AG08396 (cell line): ENCODE measurements around the gene AKR1B1.
"Not testable (repeated sequence)": the region's sequence is repeated elsewhere in the genome, so short reads cannot be mapped to it uniquely, and the experiment has no call there.

ENCODE experiments used
- DNase-seq: peaks from one replicate; pipeline ENCODE4 v3.0.0; 2012; ENCODE audit warnings: low spot score, mixed read lengths

AKR1B1 gene

GRCh38 chr7:134458806-134459698, at the start of gene AKR1B1:
Gene AKR1B1 (minus strand): TSS chr7:134459100. CDS start chr7:134459062, 38 bp downstream.
- DNase-seq: peak; percentile 97

- no peak for DNase-seq
Observed at GRCh38 chr7:134505856-134506255, 47.0 kb upstream of the AKR1B1 start.

DNA sequence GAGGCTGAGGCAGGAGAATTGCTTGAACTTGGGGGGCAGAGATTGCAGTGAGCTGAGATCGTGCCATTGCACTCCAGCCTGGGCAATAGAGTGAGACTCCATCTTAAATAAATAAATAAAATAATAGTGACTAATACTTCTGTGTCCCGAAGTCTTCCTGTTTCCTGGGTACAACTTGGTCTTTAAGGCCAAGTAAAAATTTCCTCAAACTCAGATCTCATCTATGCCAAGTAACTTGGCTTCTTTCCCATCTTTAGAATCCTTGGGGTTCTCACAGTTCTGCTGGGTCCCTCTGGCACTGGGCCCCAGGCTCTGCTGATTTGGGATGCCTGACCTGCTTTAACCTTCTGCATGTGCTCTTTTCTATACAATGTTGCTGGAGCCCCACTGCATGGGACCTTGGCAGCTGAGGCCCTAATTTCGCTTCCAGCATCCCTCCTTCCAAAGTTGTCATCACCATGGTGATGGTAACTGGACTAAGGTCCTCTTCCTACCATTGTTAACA, 45.8 kb upstream of the AKR1B1 start:
- DNase-seq: no peak

GRCh38 chr7:134502463-134503371, 43.8 kb upstream of the AKR1B1 start:
- DNase-seq: no peak

DNA sequence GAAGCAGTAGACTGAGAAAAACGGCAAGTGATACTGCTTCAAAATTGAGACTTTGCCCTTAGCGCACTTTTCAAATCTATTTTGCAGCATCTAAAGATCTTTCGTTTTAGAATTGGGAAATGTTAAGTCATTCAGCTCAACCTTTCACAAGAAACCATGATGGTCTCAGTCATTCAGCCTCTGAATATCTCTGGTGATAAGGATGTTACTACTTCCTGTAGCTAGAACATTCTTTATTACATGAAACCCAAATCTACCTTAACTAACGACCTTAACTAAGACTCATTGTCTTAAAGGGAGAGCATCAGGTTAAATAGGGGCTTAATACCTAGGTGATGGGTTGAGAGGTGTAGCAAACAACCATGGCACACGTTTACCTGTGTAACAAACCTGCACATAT, 42.1 kb upstream of the AKR1B1 start:
- no peak for DNase-seq

GRCh38 chr7:134500406-134500805, 41.5 kb upstream of the AKR1B1 start:
- DNase-seq: no peak

DNA sequence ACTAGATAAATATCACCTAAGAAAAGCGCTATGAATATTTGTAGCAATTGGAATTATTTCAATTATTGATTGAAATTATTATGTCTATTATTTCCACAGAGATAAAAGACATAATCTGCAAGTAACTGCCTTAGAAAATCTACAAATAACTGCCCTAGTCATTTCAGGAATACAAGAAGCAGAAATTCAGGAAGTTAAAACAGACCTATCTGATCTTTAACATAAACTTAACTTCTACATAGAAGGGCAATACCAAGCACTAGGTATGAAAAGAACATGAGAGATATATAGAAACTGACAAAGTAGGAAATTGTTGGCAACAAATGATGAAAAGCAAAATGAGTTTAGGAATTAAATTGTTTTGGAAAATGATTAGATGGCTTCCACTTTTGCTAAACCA, 36.6 kb upstream of the AKR1B1 start:
- no peak for DNase-seq

DNA sequence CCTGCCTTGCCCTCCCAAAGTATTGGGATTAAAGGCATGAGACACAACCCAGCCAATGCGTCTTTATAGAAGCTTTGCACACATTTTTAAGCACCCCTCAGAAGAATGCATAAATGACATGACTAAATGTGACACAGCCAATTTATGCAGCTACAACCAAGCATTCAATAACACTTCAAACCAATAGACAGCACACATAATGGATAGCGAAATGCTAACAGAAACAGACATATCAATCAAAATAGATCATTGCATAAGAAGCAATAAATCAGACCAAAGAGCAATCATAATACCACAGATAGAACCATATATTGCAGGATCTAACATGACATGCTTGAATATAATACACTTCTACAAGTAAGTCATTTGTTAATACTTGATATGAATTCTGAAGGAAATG, 34.2 kb upstream of the AKR1B1 start:
- no peak for DNase-seq

DNA sequence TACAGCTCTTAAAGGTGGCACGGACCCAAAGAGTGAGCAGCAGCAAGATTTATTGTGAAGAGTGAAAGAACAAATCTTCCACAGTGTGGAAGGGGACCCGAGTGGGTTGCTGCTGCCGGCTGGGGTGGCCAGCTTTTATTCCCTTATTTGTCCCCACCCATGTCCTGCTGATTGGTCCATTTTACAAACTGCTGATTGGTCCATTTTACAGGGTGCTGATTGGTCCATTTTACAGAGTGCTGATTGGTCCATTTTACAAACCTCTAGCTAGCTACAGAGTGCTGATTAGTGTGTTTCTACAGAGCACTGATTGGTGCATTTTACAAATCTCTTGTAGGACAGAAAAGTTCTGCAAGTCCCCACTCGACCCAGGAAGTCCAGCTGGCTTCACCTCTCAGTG, 28.8 kb upstream of the AKR1B1 start:
- not testable (repeated sequence) for DNase-seq

GRCh38 chr7:134485203-134485602, 26.3 kb upstream of the AKR1B1 start:
- no peak for DNase-seq

- DNase-seq: no peak
Observed at GRCh38 chr7:134483296-134483695, 24.4 kb upstream of the AKR1B1 start.

DNA sequence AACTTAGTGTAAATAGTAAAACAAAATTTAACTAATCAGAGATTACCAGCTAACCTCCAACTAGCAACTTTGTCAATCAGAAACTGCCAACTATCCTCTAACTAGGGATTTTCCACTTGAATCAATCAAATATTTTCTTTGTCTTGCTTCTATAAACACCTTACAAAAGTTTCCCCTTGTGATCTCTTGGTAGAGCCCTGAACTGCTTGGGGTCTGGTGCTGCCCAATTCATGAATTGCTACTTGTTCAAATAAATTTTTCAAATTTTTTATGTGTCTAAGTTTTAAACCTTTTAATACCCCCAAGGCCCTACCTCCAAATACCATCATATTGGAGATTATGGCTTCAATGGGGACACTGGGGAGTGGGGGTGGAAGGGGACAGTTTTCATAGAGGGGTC, 24.0 kb upstream of the AKR1B1 start:
- no peak for DNase-seq

GRCh38 chr7:134481167-134481566, 22.3 kb upstream of the AKR1B1 start:
- no peak for DNase-seq

DNA sequence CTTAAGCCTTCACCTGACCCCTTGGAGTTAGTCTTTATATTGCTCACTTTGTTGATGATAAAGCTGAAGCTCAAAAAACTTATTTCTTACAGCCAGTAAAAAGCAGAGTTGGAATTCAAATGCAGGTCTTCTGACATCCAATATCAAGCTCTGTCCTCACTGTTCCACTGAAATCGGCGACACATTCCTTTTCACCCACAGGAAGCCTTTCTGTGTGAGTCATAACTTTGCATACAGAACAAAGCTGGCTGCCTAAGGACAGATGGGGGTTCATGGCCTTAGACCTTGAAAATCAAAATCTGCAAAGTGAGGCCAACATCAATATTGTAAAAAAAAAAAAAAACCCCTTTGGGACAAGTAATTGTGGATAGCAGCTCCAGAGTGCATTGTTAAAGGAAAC, 21.8 kb upstream of the AKR1B1 start:
- DNase-seq: peak; percentile 48

GRCh38 chr7:134480202-134480601, 21.3 kb upstream of the AKR1B1 start:
- no peak for DNase-seq

GRCh38 chr7:134478707-134479106, 19.8 kb upstream of the AKR1B1 start:
- no peak for DNase-seq

DNA sequence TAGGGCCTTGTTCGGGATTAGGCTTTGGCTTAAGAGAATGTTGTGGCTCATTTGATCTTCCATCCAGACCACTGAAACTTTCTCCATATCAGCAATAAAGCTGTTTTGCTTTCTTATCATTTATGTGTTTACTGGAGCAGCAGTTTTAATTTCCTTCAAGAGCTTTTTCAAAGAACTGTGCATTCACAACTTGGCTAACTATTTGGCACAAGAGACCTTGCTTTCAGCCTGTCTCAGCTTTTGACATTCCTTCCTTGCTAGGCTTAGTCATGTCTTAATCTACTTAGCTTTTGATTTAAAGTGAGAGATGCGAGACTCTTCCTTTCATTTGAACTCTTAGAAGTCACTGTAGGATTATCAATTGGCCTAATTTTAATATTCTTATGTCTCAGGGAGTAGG, 19.1 kb upstream of the AKR1B1 start:
- no peak for DNase-seq

- no peak for DNase-seq
Observed at GRCh38 chr7:134476044-134476443, 17.1 kb upstream of the AKR1B1 start.

GRCh38 chr7:134474828-134475227, 15.9 kb upstream of the AKR1B1 start:
- DNase-seq: no peak

GRCh38 chr7:134473861-134474291, 15.0 kb upstream of the AKR1B1 start:
- DNase-seq: peak; percentile 25

GRCh38 chr7:134472572-134473244, 13.8 kb upstream of the AKR1B1 start:
- DNase-seq: no peak

DNA sequence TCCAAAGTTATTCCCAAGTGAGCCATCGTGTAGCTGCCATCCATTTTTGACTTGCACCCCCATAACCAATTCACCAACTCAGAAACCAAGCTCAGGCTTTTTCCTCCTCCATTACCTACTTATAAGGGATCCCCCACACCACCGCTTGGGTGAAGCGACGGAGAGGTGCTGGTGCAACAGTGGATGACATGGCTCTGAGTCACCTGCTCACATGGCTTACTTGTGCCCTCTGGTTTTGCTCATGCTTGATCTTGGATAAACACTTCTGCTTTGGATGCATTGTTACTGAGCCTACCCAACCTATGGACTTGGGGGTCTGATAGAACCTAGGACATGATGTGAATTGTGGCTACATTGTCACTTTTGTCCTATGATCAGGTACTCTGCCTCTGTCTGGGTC, 12.0 kb upstream of the AKR1B1 start:
- DNase-seq: no peak
